HG03060 (cell line): ENCODE results near the gene BMPR1B.

Experiments
- ATAC-seq: cut with Tn5 transposase; IDR thresholded peaks from one replicate; pipeline ENCODE4 v1.9.1; 2021; ENCODE audit warnings: low read depth, moderate number of reproducible peaks; ENCODE audit not compliant: unreplicated experiment

Gene BMPR1B

GRCh38 chr4:95071851-95072250, 314.1 kb downstream of the BMPR1B start:
- no peak for ATAC-seq

- no peak for ATAC-seq
Measured at GRCh38 chr4:95073646-95074045, 315.9 kb downstream of the BMPR1B start.

- ATAC-seq: no peak
Measured at GRCh38 chr4:95077864-95078263, 320.1 kb downstream of the BMPR1B start.

GRCh38 chr4:95080969-95081368, 323.2 kb downstream of the BMPR1B start:
- ATAC-seq: no peak

GRCh38 chr4:95084584-95084983, 326.8 kb downstream of the BMPR1B start:
- ATAC-seq: no peak

GRCh38 chr4:95085124-95085833, 327.5 kb downstream of the BMPR1B start:
- no peak for ATAC-seq

- ATAC-seq: no peak
Measured at GRCh38 chr4:95086551-95086950, 328.8 kb downstream of the BMPR1B start.

GRCh38 chr4:95087657-95088455, 330.1 kb downstream of the BMPR1B start:
- no peak for ATAC-seq

- no peak for ATAC-seq
Measured at GRCh38 chr4:95091272-95091671, 333.5 kb downstream of the BMPR1B start.

- no peak for ATAC-seq
Measured at GRCh38 chr4:95092766-95093165, 335.0 kb downstream of the BMPR1B start.

GRCh38 chr4:95093460-95093859, 335.7 kb downstream of the BMPR1B start:
- ATAC-seq: no peak

GRCh38 chr4:95093936-95094929, 336.5 kb downstream of the BMPR1B start:
- ATAC-seq: no peak

GRCh38 chr4:95095348-95095974, 337.7 kb downstream of the BMPR1B start:
- no peak for ATAC-seq

- ATAC-seq: no peak
Measured at GRCh38 chr4:95102162-95102790, 344.5 kb downstream of the BMPR1B start.

- no peak for ATAC-seq
Measured at GRCh38 chr4:95105112-95105511, 347.4 kb downstream of the BMPR1B start.

GRCh38 chr4:95105983-95106382, 348.2 kb downstream of the BMPR1B start:
- no peak for ATAC-seq

GRCh38 chr4:95106408-95106928, 348.7 kb downstream of the BMPR1B start:
- no peak for ATAC-seq

GRCh38 chr4:95107004-95107403, 349.2 kb downstream of the BMPR1B start:
- no peak for ATAC-seq

GRCh38 chr4:95107635-95108034, 349.9 kb downstream of the BMPR1B start:
- no peak for ATAC-seq
